Neutrophil (primary cell): Measurements from ENCODE around the gene EGLN1.
A peak's percentile ranks its signal among the peaks of the same experiment; 100 is the strongest.

Source experiments
- H3K27ac ChIP-seq: fragments of 200-600 bp; sonication (generic); 2 replicates; pipeline ENCODE4 v1.5.1; 2016; ENCODE audit warnings: mild to moderate bottlenecking, moderate library complexity
- H3K27me3 ChIP-seq: fragments of 200-600 bp; sonication (generic); 2 replicates; pipeline ENCODE4 v1.6.0; 2016; ENCODE audit warnings: mild to moderate bottlenecking
- H3K36me3 ChIP-seq: fragments of 200-600 bp; sonication (generic); 2 replicates; pipeline ENCODE4 v1.5.1; 2017
- H3K4me1 ChIP-seq, 2 experiments: fragments of 200-600 bp in 1 of 2; sonication (generic) in 1 of 2; 1 replicate in 1 of 2; 2 replicates in 1 of 2; pipeline versions ENCODE4 v1.5.1 to v1.6.1; 2013 to 2016; ENCODE audit warnings: low read depth in 1 of 2, low read length in 1 of 2, mild to moderate bottlenecking in 1 of 2, moderate library complexity in 1 of 2; ENCODE audit not compliant: control insufficient read depth in 1 of 2, insufficient read depth in 1 of 2
- H3K4me3 ChIP-seq, 2 experiments: fragments of 200-600 bp in 1 of 2; sonication (generic) in 1 of 2; 1 replicate in 1 of 2; 2 replicates in 1 of 2; pipeline ENCODE4 v1.5.1; 2013 to 2016; ENCODE audit warnings: low read depth in 1 of 2, low read length in 1 of 2, mild to moderate bottlenecking in 1 of 2, moderate library complexity in 1 of 2
- H3K9me3 ChIP-seq: fragments of 200-600 bp; sonication (generic); 2 replicates; pipeline ENCODE4 v1.5.1; 2016
- TF ChIP-seq, protein P1 (sequence below): fragments of 200-600 bp; sonication (generic); IDR thresholded peaks from 2 replicates; pipeline ENCODE4 v1.5.1; 2016; ENCODE audit warnings: antibody characterized with exemption

The EGLN1 gene

DNA sequence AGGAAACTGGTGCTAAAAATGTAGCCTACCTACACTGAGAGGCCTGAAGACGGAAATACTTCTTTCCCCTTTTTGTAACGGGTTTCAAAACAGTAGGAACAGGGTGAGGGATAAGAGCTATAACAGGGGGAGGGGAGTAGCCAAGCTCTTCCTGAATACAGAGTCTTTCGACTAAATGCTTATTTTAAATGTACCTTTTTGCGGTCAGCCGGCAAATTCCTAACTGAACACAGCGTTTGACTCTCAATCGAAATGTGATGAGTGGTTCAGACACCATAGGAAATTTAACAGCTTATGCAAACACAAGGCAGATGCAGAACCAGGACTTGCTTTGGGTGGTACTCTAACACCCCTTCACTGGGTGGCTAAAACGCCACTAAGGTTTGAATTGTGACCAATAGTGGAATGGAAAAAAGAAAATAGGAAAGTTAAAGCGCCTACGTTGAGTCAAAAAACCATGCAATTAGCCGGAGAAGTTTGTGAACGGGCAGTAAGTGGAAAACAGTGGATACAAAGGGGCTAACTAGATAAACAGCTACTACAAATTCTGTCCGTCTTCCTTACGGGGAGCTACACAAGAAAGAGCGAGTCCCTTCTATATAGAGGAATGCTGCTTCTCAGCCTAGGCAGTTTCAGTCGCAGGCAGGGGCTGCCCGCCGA, 1.7 kb downstream of the EGLN1 start:
- H3K27ac ChIP-seq = peak overlapping the region; percentile 92
- peaks cover 32 to 46% of the 10 kb centered on the region in 2 experiments for H3K4me1 ChIP-seq
- peaks cover 23% of the 10 kb centered on the region for H3K27me3 ChIP-seq
- H3K9me3 ChIP-seq = no peaks in the 10 kb centered on the region
- peak overlapping the region; percentile 78 to 83 for H3K4me3 ChIP-seq
- peaks cover 4% of the 10 kb centered on the region for H3K36me3 ChIP-seq
- TF ChIP-seq, protein P1, sequence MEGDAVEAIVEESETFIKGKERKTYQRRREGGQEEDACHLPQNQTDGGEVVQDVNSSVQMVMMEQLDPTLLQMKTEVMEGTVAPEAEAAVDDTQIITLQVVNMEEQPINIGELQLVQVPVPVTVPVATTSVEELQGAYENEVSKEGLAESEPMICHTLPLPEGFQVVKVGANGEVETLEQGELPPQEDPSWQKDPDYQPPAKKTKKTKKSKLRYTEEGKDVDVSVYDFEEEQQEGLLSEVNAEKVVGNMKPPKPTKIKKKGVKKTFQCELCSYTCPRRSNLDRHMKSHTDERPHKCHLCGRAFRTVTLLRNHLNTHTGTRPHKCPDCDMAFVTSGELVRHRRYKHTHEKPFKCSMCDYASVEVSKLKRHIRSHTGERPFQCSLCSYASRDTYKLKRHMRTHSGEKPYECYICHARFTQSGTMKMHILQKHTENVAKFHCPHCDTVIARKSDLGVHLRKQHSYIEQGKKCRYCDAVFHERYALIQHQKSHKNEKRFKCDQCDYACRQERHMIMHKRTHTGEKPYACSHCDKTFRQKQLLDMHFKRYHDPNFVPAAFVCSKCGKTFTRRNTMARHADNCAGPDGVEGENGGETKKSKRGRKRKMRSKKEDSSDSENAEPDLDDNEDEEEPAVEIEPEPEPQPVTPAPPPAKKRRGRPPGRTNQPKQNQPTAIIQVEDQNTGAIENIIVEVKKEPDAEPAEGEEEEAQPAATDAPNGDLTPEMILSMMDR = no peak

DNA sequence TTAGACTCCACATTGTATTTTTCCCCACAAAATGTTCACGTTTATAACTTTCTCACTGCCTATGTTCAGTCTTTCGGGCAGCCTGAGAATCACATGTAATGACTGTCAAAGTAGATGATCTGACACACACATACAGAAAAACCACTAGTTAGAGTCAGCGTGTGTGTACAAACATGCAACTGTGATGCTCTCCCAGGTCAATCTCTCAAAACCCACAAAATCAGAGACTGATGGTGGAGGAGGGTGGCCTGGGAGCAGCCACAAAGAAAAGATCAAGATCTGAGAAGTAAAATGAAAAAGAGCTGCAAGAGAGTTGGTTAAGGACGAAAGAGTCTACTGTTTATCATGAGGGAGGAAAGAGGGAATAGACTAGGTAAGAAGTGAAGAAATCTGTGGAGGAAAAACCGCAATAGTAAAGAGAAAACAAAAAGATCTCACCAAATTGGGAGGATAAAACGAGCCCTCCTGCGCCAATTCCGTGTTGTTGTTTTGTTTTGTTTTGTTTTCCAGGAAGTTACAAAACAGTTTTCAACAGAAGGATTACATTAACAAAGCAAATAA, 2.3 kb downstream of the EGLN1 start:
- Histone ChIP-seq H3K9me3 (no peaks in the 10 kb centered on the region), H3K36me3 (peaks cover 4% of the 10 kb centered on the region), H3K27me3 (peaks cover 17% of the 10 kb centered on the region), H3K4me1 (peaks cover 34 to 52% of the 10 kb centered on the region in 2 experiments), H3K27ac (peak overlapping the region; percentile 92), H3K4me3 (peak overlapping the region; percentile 78 to 83)
- TF ChIP-seq, protein P1 = no peak

DNA sequence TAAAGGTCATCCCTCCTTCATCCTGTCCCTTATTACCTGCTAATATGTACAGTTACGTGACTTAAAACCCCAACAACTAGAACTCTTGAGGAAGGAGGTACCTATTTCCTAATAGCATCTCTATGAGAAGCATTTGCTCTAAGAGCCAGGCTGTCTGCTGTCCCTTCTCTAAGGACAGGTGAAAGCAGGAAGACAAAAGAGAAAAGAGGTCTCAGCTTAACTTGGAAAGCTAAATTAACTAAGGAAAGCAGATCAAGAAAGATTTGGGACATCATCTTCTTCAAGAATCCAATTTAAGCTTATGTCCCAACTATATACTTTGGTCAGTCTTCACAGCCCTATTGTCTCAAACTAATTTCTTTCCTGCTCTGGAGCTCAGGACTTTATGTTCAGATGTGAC, 2.9 kb downstream of the EGLN1 start:
- Histone ChIP-seq H3K4me3 (peak overlapping the region; percentile 78 to 83), H3K36me3 (peaks cover 4% of the 10 kb centered on the region), H3K27me3 (peaks cover 10% of the 10 kb centered on the region), H3K9me3 (no peaks in the 10 kb centered on the region), H3K4me1 (peaks cover 37 to 58% of the 10 kb centered on the region in 2 experiments), H3K27ac (peak overlapping the region; percentile 92)
- TF ChIP-seq, protein P1 = no peak

DNA sequence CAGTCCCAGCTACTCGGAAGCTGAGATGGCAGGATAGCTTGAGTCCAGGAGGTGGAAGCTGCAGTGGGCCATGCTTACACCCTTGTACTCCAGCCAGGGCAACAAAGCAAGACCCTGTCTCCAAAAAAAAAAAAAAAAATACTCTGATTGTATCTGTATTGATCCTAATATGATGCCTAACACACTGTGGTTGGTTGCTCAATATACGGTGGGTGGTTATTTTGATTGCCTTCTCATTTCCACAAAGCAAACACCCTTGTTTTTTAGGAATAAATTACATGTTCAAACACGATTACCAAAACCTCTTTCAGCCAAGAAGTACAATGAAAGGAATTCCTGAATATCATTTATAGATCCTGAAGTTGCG, 3.4 kb downstream of the EGLN1 start:
- Histone ChIP-seq H3K9me3 (no peaks in the 10 kb centered on the region), H3K36me3 (peaks cover 4% of the 10 kb centered on the region), H3K4me3 (peak overlapping the region; percentile 78 to 83), H3K4me1 (peaks cover 39 to 62% of the 10 kb centered on the region in 2 experiments), H3K27me3 (peaks cover 6% of the 10 kb centered on the region), H3K27ac (peak overlapping the region; percentile 92)
- TF ChIP-seq, protein P1 = no peak

DNA sequence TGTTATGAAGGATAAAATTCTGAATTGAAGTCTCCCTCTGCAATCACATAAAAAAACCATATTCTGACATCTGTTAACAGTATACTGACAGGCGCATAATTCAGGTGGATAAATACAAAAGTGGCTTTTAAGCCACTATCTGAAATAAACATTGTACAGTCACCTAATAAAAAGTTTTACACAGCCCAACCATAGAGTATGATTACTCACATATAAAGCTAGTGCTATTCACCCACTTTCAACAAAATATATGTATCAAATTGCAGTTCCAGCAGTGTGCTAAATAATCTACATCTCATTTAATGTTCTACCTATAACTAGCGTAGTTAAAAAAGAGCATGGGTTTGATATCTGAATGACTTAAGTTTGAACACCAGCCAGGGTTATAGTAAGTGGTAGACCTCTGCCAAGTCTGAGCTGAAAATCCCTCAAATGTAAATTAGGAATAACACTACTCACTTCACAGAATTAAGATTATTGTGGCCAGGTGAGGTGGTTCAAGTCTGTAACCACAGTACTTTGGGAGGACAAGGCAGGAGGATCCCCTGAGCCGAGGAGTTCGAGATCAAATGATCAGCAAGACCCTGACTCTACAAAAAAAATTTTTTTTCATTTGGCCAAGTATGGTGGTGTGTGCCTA, 3.9 kb downstream of the EGLN1 start:
- TF ChIP-seq, protein P1 = no peak
- H3K9me3 ChIP-seq = no peaks in the 10 kb centered on the region
- H3K27me3 ChIP-seq = peaks cover under 1% of the 10 kb centered on the region
- H3K36me3 ChIP-seq = peaks cover 7% of the 10 kb centered on the region
- H3K4me3 ChIP-seq = peak overlapping the region; percentile 78 to 83
- H3K27ac ChIP-seq = peak overlapping the region; percentile 92
- H3K4me1 ChIP-seq = peaks cover 44 to 65% of the 10 kb centered on the region in 2 experiments
